ENCODE measurements around the gene SLC1A1.

The SLC1A1 gene

DNA sequence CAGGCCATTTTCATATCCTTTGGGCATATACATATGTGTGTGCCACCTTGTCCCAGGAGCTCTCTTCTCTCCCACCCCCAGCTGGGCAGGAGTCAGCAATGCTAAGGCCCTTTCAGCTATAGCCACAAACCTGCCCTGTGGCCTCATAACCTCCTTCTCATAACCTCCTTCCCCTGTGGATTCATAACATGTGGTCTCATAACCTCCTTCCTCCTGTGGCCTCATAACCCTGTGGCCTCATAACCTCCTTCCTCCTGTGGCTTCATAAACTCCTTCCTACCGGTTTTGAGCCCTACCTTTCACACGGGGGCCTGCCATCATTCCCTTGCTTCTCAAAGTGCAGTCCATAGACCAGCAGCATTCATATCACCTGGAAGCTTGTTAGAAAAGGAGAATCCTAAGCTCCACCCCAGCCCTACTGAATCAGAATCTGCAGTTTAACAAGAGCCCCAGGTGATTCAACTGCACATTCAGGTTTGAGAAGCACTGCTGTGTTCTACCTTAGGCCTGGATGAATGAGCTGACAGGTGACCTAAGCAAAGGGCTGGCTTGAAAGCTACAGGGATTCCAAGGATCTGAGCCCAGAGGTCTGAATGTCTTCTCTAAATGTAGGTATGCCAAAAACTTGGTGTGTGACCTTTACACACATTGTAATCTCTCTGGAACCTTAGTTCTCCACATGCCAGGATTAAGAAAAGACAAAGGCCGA is 129.9 kb downstream of the SLC1A1 start:
- no peak for DNase-seq (ENCODE audit: low read depth)

GRCh38 chr9:4620881-4621555 is 130.8 kb downstream of the SLC1A1 start:
- no peak for DNase-seq (ENCODE audit: low read depth)

- no peak for DNase-seq (ENCODE audit: low read depth)
These were observed 131.7 kb downstream of the SLC1A1 start for GRCh38 chr9:4622016-4622415.

GRCh38 chr9:4630836-4631235 is 140.6 kb downstream of the SLC1A1 start:
- no peak for DNase-seq (ENCODE audit: low read depth)

Data from activated gamma-delta T cell treated with anti-CD3 and anti-CD28 coated beads, Interleukin-2, amount 50 U/mL, for 16 hours (primary cell).